Measurements from ENCODE around the gene COPS8.

The COPS8 gene

GRCh38 chr2:237066396-237066795 lies 19.3 kb upstream of the COPS8 start:
- DNase-seq, result peak; percentile 66

- DNase-seq, result no peak
Observed at GRCh38 chr2:237068005-237068576, 17.6 kb upstream of the COPS8 start.

GRCh38 chr2:237072067-237072931 lies 13.4 kb upstream of the COPS8 start:
- no peak for DNase-seq

DNA sequence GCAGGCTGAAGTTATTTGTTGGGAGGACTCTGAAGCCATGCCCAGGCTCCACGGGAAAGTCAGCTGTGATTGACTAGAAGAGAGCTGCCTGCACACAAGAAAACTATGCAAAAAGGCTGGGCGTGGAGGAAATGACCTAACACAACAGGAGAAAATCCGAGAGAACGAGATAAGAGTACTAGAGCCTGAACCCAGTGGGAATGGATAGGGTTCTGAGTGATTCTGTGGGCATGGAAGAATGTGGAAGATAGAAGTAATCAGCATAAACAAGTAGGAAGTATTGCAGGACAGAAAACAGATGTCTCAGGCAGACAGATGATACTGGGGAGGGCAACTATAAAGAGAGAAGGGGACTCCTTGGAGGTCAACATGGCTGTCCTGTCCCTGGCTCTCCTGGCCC lies 12.1 kb upstream of the COPS8 start:
- no peak for DNase-seq

GRCh38 chr2:237074211-237074993 lies 11.3 kb upstream of the COPS8 start:
- DNase-seq, result no peak

DNA sequence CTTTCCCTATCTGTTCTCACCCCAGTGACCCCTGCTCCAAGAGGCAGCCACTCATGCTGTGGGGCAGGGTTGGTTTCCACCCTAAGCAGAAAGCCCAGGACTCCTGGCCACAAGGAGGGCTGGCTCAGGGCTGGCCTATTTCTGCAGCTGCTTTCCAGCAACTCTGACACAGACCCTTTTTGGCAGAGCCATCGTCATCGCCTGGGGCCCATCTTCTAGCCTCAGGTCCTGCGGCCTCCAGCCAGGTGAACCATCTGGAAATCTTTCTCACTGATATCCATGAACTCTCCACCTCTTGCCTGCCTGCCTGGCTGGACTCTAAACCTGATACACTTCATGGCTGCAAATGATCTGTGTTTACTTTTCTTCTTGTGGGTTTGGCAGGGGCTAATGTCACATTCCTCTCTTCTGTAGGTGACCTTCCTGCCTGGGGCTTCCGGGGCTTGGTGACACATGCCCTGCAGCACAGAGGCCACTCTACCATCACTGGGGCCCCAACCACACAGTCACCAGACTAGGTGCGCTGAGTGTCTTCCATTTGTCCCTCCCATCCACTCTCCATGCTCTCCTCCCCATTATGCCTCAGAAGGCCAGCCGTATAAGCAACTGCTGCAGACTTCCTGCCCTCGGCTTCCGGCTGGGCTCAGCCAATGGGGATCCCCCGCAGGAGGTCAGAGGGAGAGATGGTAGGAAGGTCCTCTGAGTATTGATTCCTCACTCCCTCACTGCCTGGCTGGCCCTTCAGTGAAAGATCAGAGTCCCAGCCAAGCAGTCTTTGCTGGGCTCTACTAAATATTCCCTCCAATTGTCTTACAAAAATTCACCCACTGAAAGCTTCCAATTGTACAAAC lies 9.7 kb upstream of the COPS8 start:
- DNase-seq, result no peak

GRCh38 chr2:237081596-237081995 lies 4.1 kb upstream of the COPS8 start:
- no peak for DNase-seq

- no peak for DNase-seq
Observed at GRCh38 chr2:237083026-237083425, 2.7 kb upstream of the COPS8 start.

GRCh38 chr2:237084444-237084843 lies 1.2 kb upstream of the COPS8 start:
- no peak for DNase-seq

DNA sequence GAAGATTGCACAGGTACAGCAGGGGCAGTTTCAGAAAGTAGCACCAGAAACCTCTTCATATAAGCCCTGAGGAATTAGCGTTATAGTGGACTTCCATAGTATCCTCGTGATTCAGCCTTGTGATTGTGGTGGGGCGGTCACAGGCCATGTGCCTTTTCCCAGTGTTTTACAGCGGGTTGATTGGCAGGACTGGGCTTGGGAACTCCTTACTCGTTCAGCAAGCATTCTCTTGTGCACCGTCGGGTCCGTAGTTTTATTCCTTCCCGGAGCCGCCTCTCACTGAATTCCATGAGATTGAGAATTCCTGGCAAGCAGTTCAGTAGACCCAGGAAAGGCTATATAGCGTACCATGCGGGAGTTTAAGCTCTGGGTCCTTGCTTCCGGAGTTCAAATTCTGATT lies 5.2 kb downstream of the COPS8 start:
- DNase-seq, result no peak

DNA sequence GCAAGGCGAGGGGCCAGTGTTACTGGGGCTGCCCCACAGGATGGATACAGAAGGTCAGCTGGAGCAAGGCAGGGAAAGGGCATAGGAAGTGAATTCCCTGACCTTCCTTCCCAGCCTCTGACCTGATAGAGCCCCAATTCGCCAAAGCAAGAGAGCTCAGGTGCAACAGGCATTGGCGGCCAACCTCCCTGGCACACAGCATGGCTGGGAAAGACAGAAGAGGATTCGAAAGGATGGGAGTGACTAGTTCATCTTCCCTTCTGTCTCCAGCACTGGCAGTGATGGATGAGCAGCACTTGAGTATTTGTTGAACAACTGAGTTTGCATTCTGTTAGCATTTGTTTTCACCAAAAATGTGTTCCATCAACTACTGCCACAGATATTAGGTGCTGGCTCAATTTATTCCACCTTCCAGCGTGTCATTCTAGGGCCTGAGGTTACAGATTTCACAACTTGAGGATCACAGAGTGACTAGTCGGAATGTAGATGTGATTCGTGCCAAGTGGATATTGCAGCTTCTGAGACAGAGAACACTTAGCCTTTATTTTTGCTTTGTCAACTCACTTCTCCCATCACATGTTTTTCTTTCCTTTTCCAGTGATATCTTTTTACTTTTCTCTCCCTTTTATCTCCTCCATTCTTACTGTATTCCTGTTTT lies 6.2 kb downstream of the COPS8 start:
- no peak for DNase-seq

DNA sequence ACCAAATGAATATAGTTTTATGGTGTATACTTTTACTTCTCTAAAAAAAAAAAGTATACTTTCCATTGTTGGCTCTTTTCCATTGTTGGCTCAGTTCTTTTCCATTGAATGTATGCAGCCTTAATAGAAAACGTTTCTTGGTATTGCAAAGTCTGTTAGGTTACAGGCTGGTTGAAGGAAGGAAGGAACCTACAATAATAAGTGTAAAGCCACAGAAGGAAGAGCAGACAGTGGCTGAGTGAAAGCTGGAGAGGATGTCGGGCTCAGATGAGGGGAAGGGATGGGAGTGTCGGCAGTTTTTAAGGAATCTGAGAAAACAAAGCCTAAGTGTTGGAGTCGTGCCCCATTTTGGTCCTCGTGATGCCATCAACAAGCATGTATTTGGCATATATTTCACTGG lies 6.8 kb downstream of the COPS8 start:
- no peak for DNase-seq

DNA sequence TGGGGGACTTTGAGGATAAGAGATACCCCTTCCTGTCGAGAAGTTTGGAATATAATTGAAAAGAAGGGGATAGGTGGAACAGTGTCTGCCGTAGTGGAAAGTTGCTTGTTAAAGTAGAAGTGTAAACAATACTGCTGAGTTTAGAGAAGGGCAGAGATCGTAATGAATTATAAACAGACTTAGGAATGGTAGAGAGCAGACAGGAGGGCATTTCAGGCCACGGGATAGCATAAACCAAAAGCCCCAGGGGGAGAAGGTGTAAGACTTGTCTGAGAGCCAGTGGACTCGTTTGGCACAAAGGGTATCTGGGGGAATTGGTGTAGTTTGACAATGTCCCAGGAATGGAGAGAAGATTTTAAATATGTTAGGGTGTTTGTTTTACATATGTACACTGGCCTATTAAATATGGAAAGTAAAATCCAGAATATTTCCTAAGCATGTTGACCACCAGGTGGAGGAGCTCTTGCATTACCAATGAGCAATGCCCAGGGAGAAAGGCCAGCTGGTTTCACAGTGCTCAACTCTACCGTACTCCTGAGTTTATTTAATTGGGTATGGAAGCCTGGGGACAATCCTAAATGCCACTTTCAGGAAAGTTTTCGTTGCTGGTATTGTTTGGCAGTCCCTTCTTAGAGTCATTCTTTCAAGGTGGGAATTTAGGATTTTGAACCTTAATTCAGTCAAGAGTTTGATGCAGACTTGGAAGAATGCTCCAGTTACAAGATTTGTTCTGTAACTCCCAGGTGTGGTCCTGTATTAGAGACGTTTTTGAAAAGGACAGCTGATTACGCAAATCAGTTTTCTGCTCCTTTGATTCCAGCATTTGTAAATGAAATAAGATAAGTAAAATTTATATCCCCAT lies 7.5 kb downstream of the COPS8 start:
- DNase-seq, result no peak

- no peak for DNase-seq
Observed at GRCh38 chr2:237096201-237096600, 10.5 kb downstream of the COPS8 start.

GRCh38 chr2:237096911-237097310 lies 11.2 kb downstream of the COPS8 start:
- DNase-seq, result no peak

- DNase-seq, result no peak
Observed at GRCh38 chr2:237097326-237097910, 11.7 kb downstream of the COPS8 start.

GRCh38 chr2:237097911-237098702 lies 12.4 kb downstream of the COPS8 start:
- DNase-seq, result no peak

GRCh38 chr2:237099804-237100203 lies 14.1 kb downstream of the COPS8 start:
- DNase-seq, result no peak

DNA sequence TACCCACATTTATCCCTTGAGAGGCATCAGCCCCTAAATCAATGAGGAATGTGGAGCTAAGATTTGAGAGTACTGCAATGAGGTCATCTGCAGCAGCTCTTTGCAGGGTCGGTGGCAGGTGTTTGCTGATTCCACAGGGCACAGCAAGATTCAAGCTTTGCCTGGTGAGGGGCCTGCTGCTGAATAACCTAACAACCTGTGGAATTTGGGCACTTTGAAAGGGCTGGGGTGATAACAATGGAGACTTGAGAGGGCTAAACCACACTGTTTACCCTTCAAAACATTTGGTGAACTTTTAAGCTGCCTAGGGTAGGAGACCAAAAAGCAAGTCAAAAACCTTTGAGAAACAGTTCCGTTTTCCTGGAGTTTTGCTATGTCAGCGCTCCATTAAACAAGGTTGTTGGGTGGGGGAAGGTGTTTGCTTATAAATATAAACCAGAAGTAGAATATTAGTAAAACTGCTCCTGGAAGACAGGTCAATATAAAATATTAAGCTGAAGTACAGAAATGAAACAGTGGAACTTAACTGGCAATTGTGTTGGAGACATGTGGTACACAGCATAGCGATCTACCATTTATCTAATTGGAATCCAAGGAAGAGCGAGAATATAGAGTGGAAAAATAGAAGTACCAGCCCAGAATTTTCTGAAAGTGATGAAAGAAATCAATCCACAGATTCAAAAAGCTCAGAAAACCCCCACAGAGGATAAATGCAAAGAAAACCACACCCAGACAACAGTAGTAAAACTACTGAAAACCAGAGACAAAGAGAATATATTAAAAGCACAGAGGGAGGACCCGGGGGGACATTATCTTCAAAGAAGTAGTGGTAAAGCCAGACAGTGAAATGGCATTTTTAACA lies 15.7 kb downstream of the COPS8 start:
- DNase-seq, result no peak
